ENCODE data around the gene SBNO1.
"Not testable (repeated sequence)": the region's sequence is repeated elsewhere in the genome, so short reads cannot be mapped to it uniquely, and the experiment has no call there.

The SBNO1 gene

DNA sequence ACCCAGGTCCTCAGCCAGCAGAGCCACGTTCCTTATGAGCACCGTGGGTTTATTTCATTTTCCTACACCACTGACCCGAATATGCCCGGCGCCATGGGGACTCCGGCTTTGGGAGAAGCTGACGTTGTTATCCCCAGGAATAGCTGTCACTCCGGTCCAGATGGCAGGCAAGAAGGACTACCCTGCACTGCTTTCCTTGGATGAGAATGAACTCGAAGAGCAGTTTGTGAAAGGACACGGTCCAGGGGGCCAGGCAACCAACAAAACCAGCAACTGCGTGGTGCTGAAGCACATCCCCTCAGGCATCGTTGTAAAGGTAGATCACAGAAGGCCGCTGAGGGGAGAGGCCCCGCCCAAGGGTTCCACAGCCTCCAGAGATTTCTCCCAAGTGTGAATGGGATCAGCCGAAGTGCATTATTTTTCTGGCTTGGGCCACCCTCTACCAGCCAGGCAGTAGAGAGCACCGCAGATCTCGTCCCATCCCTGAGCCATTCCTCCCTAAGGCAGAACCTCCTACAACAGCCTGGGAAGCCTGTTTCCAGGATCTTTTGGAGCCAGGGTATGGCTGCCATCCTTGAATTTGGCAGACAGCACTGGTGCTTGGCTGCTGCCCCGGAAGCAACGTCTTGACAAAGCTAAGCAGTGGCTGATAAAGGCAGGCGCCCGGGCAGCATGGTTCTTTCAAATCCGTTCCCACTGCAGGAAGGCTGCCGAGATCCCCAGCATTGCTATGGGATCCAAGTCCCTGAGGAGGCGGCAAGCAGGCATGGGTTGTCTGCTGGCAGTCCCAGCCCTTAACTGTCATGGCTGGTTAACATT is 110.8 kb downstream of the SBNO1 start:
- Histone ChIP-seq H3K79me1 (ENCODE audit: low read depth, low read length) (peaks cover 10% of the 10 kb centered on the region), H4K91ac (ENCODE audit: low read depth, low read length, poor library complexity) (no peak overlapping the region), H2BK120ac (ENCODE audit: low read depth, low read length) (no peak overlapping the region), H2AFZ (ENCODE audit: low read length) (no peak overlapping the region), H3K9me3 (replicated peaks in 1 of 2; ENCODE audit: control insufficient read depth in 2 of 2, insufficient read depth in 1 of 2, low read depth in 1 of 2, low read length in 2 of 2) (peaks cover 0 to 5% of the 10 kb centered on the region in 2 donors), H3K4me2 (ENCODE audit: insufficient read depth, low read length, poor library complexity, severe bottlenecking) (no peak overlapping the region), H3K27me3 (ENCODE audit: control insufficient read depth in 3 of 3, insufficient read depth in 3 of 3, low read depth in 1 of 3, low read length in 3 of 3) (no peaks in the 10 kb centered on the region), H2BK12ac (ENCODE audit: low read length) (no peak overlapping the region), H3K27ac (replicated peaks; ENCODE audit: low read length) (no peak overlapping the region), H3K23ac (ENCODE audit: low read depth, low read length, poor library complexity) (no peak overlapping the region), H3K18ac (ENCODE audit: low read length) (no peak overlapping the region), H3K4ac (ENCODE audit: low read length) (no peak overlapping the region), H3K36me3 (replicated peaks in 1 of 2; ENCODE audit: control insufficient read depth in 2 of 2, insufficient read depth in 2 of 2, low read length in 2 of 2) (peaks cover 39 to 81% of the 10 kb centered on the region in 2 donors), H4K8ac (ENCODE audit: low read depth, low read length) (no peak overlapping the region), H3K4me3 (ENCODE audit: low read length in 2 of 2) (no peak overlapping the region), H2AK5ac (ENCODE audit: low read depth, low read length) (no peak overlapping the region), H2BK15ac (ENCODE audit: low read length) (no peak overlapping the region), H2BK5ac (ENCODE audit: low read length) (no peak overlapping the region), H3K4me1 (ENCODE audit: control insufficient read depth in 2 of 2, insufficient read depth in 1 of 2, low read depth in 1 of 2, low read length in 2 of 2) (no peaks in the 10 kb centered on the region), H3K9ac (ENCODE audit: low read depth, low read length, poor library complexity) (no peak overlapping the region), H3K14ac (ENCODE audit: low read length) (no peak overlapping the region)
- no CpG with 5 or more reads among the region's 24 CpGs for WGBS, 2 donors (ENCODE audit: extremely low coverage in 2 of 2, insufficient read length in 2 of 2, insufficient replicate concordance in 1 of 2)
- DNase-seq (ENCODE audit: low spot score): no peak

DNA sequence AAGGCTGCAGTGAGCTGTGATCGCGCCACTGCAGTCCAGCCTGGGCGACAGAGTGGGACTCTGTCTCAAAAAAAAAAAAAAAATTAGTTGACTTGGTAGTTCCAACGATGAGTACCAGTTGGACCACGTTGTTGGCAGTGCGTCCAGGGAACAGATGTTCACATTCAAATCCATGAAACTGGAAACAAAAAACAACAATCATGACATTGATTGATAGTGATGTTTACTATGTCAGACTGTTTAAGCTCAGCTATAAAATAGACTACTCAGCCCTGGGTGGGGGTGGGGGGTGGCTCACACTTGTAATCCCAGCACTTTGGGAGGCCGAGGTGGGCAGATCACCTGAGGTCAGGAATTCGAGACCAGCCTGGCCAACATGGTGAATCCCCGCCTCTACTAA is 112.3 kb downstream of the SBNO1 start:
- H3K9me3 ChIP-seq (replicated peaks in 1 of 2; ENCODE audit: control insufficient read depth in 2 of 2, insufficient read depth in 1 of 2, low read depth in 1 of 2, low read length in 2 of 2); H3K4ac ChIP-seq (ENCODE audit: low read length); H4K8ac ChIP-seq (ENCODE audit: low read depth, low read length); H3K4me3 ChIP-seq (ENCODE audit: low read length in 2 of 2); H3K9ac ChIP-seq (ENCODE audit: low read depth, low read length, poor library complexity); H2AK5ac ChIP-seq (ENCODE audit: low read depth, low read length); H3K27ac ChIP-seq (replicated peaks; ENCODE audit: low read length); H2BK5ac ChIP-seq (ENCODE audit: low read length); H3K18ac ChIP-seq (ENCODE audit: low read length); H3K23ac ChIP-seq (ENCODE audit: low read depth, low read length, poor library complexity); DNase-seq (ENCODE audit: low spot score); H3K4me2 ChIP-seq (ENCODE audit: insufficient read depth, low read length, poor library complexity, severe bottlenecking); H4K91ac ChIP-seq (ENCODE audit: low read depth, low read length, poor library complexity); H3K27me3 ChIP-seq (ENCODE audit: control insufficient read depth in 3 of 3, insufficient read depth in 3 of 3, low read depth in 1 of 3, low read length in 3 of 3); H2AFZ ChIP-seq (ENCODE audit: low read length); H2BK12ac ChIP-seq (ENCODE audit: low read length); H2BK15ac ChIP-seq (ENCODE audit: low read length); H2BK120ac ChIP-seq (ENCODE audit: low read depth, low read length); H3K14ac ChIP-seq (ENCODE audit: low read length); H3K4me1 ChIP-seq (ENCODE audit: control insufficient read depth in 2 of 2, insufficient read depth in 1 of 2, low read depth in 1 of 2, low read length in 2 of 2): not testable (repeated sequence)
- peaks cover 33 to 70% of the 10 kb centered on the region in 2 donors for H3K36me3 ChIP-seq (replicated peaks in 1 of 2; ENCODE audit: control insufficient read depth in 2 of 2, insufficient read depth in 2 of 2, low read length in 2 of 2)
- no CpG with 5 or more reads among the region's 9 CpGs for WGBS, 2 donors (ENCODE audit: extremely low coverage in 2 of 2, insufficient read length in 2 of 2, insufficient replicate concordance in 1 of 2)
- H3K79me1 ChIP-seq (ENCODE audit: low read depth, low read length): peaks cover 10% of the 10 kb centered on the region

DNA sequence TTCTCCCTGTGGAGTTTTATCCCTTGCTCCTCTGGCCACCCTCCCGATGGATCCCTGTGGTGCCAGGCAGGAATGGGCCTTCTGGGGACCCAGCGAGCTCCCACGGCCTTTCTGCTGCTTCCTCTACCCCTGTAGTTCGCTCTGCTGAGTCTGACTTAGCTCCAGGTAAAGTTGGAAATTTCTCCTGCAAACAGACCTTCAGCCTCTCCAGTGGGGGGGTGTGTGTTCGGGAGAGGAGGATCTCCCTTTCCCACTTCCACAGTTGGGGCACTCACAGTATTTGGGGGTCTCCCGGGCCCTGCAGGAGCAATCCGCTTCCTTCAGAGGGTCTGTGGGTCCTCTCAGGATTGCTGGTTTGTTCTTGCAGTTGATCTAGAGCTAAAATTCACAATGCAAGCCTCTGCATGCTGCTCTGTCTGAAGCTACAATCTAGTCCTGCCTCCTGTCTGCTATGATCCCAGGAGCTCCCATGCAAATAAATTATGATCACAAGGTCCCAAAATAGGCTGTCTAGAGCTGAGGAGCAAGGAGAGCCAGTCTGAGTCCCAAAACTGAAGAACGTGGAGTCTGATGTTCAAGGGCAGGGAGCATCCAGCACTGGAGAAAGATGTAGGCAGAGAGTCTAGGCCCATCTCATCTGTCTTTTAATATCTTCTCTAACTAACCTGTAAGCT is 113.1 kb downstream of the SBNO1 start:
- Histone ChIP-seq H2BK5ac (ENCODE audit: low read length) (no peak overlapping the region), H3K27ac (replicated peaks; ENCODE audit: low read length) (no peak overlapping the region), H2BK12ac (ENCODE audit: low read length) (no peak overlapping the region), H2AK5ac (ENCODE audit: low read depth, low read length) (no peak overlapping the region), H3K14ac (ENCODE audit: low read length) (no peak overlapping the region), H3K4me3 (ENCODE audit: low read length in 2 of 2) (no peak overlapping the region), H2AFZ (ENCODE audit: low read length) (no peak overlapping the region), H3K4ac (ENCODE audit: low read length) (no peak overlapping the region), H2BK120ac (ENCODE audit: low read depth, low read length) (no peak overlapping the region), H3K4me1 (ENCODE audit: control insufficient read depth in 2 of 2, insufficient read depth in 1 of 2, low read depth in 1 of 2, low read length in 2 of 2) (no peaks in the 10 kb centered on the region), H3K4me2 (ENCODE audit: insufficient read depth, low read length, poor library complexity, severe bottlenecking) (no peak overlapping the region), H3K9ac (ENCODE audit: low read depth, low read length, poor library complexity) (no peak overlapping the region), H3K23ac (ENCODE audit: low read depth, low read length, poor library complexity) (no peak overlapping the region), H4K8ac (ENCODE audit: low read depth, low read length) (no peak overlapping the region), H3K79me1 (ENCODE audit: low read depth, low read length) (peaks cover 10% of the 10 kb centered on the region), H3K27me3 (ENCODE audit: control insufficient read depth in 3 of 3, insufficient read depth in 3 of 3, low read depth in 1 of 3, low read length in 3 of 3) (no peaks in the 10 kb centered on the region), H3K36me3 (replicated peaks in 1 of 2; ENCODE audit: control insufficient read depth in 2 of 2, insufficient read depth in 2 of 2, low read length in 2 of 2) (peaks cover 31 to 63% of the 10 kb centered on the region in 2 donors), H3K18ac (ENCODE audit: low read length) (no peak overlapping the region), H2BK15ac (ENCODE audit: low read length) (no peak overlapping the region), H4K91ac (ENCODE audit: low read depth, low read length, poor library complexity) (no peak overlapping the region), H3K9me3 (replicated peaks in 1 of 2; ENCODE audit: control insufficient read depth in 2 of 2, insufficient read depth in 1 of 2, low read depth in 1 of 2, low read length in 2 of 2) (peaks cover 6 to 9% of the 10 kb centered on the region in 2 donors)
- DNase-seq (ENCODE audit: low spot score): no peak
- WGBS, 2 donors (ENCODE audit: extremely low coverage in 2 of 2, insufficient read length in 2 of 2, insufficient replicate concordance in 1 of 2): no CpG with 5 or more reads among the region's 8 CpGs
